Stimulated activated CD4-positive, alpha-beta T cell treated with anti-CD3 and anti-CD28 coated beads, TNF-alpha, amount 100 ng/mL, for 48 hours (primary cell): Measurements from ENCODE around the gene PNLDC1.
"Not testable (repeated sequence)": the region's sequence is repeated elsewhere in the genome, so short reads cannot be mapped to it uniquely, and the experiment has no call there.

ENCODE experiments used
- DNase-seq, 3 donors: peaks; one replicate each; pipeline ENCODE4 v3.0.0-alpha.2; 2020; ENCODE audit warnings: low read depth in 3 of 3

The PNLDC1 gene

GRCh38 chr6:159778542-159779103 lies 21.5 kb upstream of the PNLDC1 start:
- DNase-seq = no peak

GRCh38 chr6:159788276-159788675 lies 11.8 kb upstream of the PNLDC1 start:
- DNase-seq = peak in 1 of 3 donors; percentile 1

- peak in 2 of 3 donors; percentile 5 to 18 for DNase-seq
Measured at GRCh38 chr6:159788753-159789376, 11.2 kb upstream of the PNLDC1 start.

- peak; percentile 98 to 99 (median 98) for DNase-seq
Measured at GRCh38 chr6:159789377-159790148, 10.5 kb upstream of the PNLDC1 start, which contains the start of gene TCP1. TCP1 (minus strand) TSS chr6:159789602; CDS start chr6:159789468, 134 bp downstream.

- peak; percentile 80 to 89 (median 86) for DNase-seq
Measured at GRCh38 chr6:159790149-159790955, 9.7 kb upstream of the PNLDC1 start, which contains the start of gene MRPL18. MRPL18 (plus strand) TSS chr6:159790467; CDS start chr6:159790588, 121 bp downstream.

GRCh38 chr6:159790956-159791598 lies 9.0 kb upstream of the PNLDC1 start:
- peak in 1 of 3 donors; percentile 5 for DNase-seq

GRCh38 chr6:159794976-159795375 lies 5.1 kb upstream of the PNLDC1 start:
- DNase-seq = not testable (repeated sequence)

- DNase-seq = no peak
Measured at GRCh38 chr6:159797554-159797953, 2.5 kb upstream of the PNLDC1 start.

GRCh38 chr6:159801935-159802334 lies 1.9 kb downstream of the PNLDC1 start:
- DNase-seq = no peak

GRCh38 chr6:159804504-159804903 lies 4.4 kb downstream of the PNLDC1 start:
- DNase-seq = no peak

- DNase-seq = no peak
Measured at GRCh38 chr6:159805440-159806020, 5.5 kb downstream of the PNLDC1 start.

- no peak for DNase-seq
Measured at GRCh38 chr6:159806021-159806458, 6.0 kb downstream of the PNLDC1 start.

- DNase-seq = no peak
Measured at GRCh38 chr6:159807150-159807858, 7.2 kb downstream of the PNLDC1 start.

GRCh38 chr6:159808647-159809046 lies 8.6 kb downstream of the PNLDC1 start:
- DNase-seq = no peak

- no peak for DNase-seq
Measured at GRCh38 chr6:159809149-159809548, 9.1 kb downstream of the PNLDC1 start.

GRCh38 chr6:159813781-159814180 lies 13.7 kb downstream of the PNLDC1 start:
- no peak for DNase-seq

- DNase-seq = no peak
Measured at GRCh38 chr6:159815410-159815809, 15.3 kb downstream of the PNLDC1 start.

- not testable (repeated sequence) for DNase-seq
Measured at GRCh38 chr6:159816775-159817174, 16.7 kb downstream of the PNLDC1 start.

- no peak for DNase-seq
Measured at GRCh38 chr6:159817951-159818739, 18.1 kb downstream of the PNLDC1 start.
